PC-9 (cell line): Measurements from ENCODE around the gene CRYGB.

Source experiments
- CTCF ChIP-seq: fragments of 200-600 bp; sonication (generic); conservative IDR thresholded peaks from 2 replicates; pipeline ENCODE4 v1.6.1; 2017; ENCODE audit warnings: mixed run types, antibody characterized with exemption, mild to moderate bottlenecking, moderate library complexity
- EZH2 ChIP-seq: fragments of 200-600 bp; sonication (generic); IDR thresholded peaks from 2 replicates; pipeline ENCODE4 v1.8.0; 2017; ENCODE audit warnings: antibody characterized with exemption, low read depth

DNA sequence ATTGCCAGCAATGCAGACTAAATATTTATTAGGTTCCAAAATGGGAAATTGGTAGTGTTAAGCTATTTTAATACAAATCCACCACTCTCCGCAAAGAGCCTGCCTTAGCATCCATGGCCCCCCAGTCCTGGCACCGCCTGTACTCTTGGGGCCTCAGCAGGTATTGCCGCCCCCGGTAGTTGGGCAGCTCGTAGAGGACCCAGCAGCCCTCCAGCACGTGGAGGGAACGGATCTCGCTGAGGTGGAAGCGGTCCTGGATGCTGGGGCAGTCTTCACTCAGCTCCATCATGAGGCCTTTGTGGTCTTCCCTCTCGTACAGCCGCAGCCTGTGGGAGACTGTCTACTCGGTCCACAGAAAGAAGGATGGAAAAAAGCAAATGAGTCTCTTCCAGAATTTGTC lies 17.8 kb downstream of the CRYGB start:
- TF ChIP-seq CTCF (no peak), EZH2 (no peak)
